Endothelial cell of umbilical vein (primary cell): Measurements from ENCODE around the gene TOB1. TPM values are rescaled to one million over a fixed set of nuclear protein-coding genes. Genes with fewer than 3 reads are reported as not detected.

Source experiments
- BruUV-seq: library from RNA; stranded (reverse); fragments of 400-500 nt; replicated peaks from 2 replicates; lab custom pipeline; 2021; lab: Mats Ljungman, UMichigan
- CTCF ChIA-PET: fragments of 300-600, 350-600 bp; sonication (Branson Sonifier 250); formaldehyde crosslinking; loops from one replicate; lab custom pipeline; 2021; ENCODE audit warnings: antibody characterized with exemption, inconsistent platforms; lab: Charles Lee
- POLR2A ChIA-PET: fragments of 300-600, 350-600 bp; sonication (Branson Sonifier 250); formaldehyde crosslinking; loops from one replicate; lab custom pipeline; 2021; ENCODE audit warnings: antibody characterized with exemption, inconsistent platforms; lab: Charles Lee
- DNase-seq: peaks from one replicate; pipeline ENCODE4 v3.0.0-alpha.2; 2011; ENCODE audit warnings: low read depth, low spot score
- FAIRE-seq: peaks from 2 replicates; lab custom pipeline; 2011; peaks lifted over from hg19 to GRCh38; lab: Jason Lieb, UNC
- H2AFZ ChIP-seq: 2 replicates; pipeline ENCODE4 v1.6.0; 2012; ENCODE audit warnings: low read depth, low read length, control low read depth, inconsistent platforms
- H3K27ac ChIP-seq: 2 replicates; pipeline ENCODE4 v1.5.1; 2011; ENCODE audit warnings: low read depth, mild to moderate bottlenecking, control low read depth, low read length, moderate library complexity; ENCODE audit not compliant: insufficient read depth
- H3K27me3 ChIP-seq, 2 experiments: 2 replicates each; pipeline versions ENCODE4 v1.6.0 to v1.6.1; 2011; ENCODE audit warnings: low read length in 2 of 2, mixed read lengths in 1 of 2; ENCODE audit not compliant: control insufficient read depth in 2 of 2, insufficient read depth in 2 of 2
- H3K36me3 ChIP-seq, 2 experiments: 2 replicates in 1 of 2; 3 replicates in 1 of 2; pipeline ENCODE4 v1.5.1; 2011; ENCODE audit warnings: low read length in 2 of 2, mild to moderate bottlenecking in 1 of 2, moderate library complexity in 1 of 2; ENCODE audit not compliant: control insufficient read depth in 2 of 2, insufficient read depth in 2 of 2; ENCODE audit errors: extremely low read depth in 1 of 2
- H3K4me1 ChIP-seq: 3 replicates; pipeline ENCODE4 v1.5.1; 2011; ENCODE audit warnings: mild to moderate bottlenecking, low read length; ENCODE audit not compliant: control insufficient read depth, insufficient read depth; ENCODE audit errors: extremely low read depth
- H3K4me2 ChIP-seq: 2 replicates; pipeline ENCODE4 v1.6.1; 2011; ENCODE audit warnings: low read length, control low read depth, mixed read lengths; ENCODE audit not compliant: insufficient read depth
- H3K4me3 ChIP-seq, 3 experiments: fragments of 200-600 bp in 1 of 3; sonication (generic), shearing (Covaris generic) in 1 of 3; replicated peaks in 1 of 3; 2 replicates each; pipeline ENCODE4 v1.5.1; 2011 to 2016; ENCODE audit warnings: control low read depth in 3 of 3, low read length in 3 of 3, mild to moderate bottlenecking in 2 of 3, inconsistent platforms in 1 of 3, low read depth in 1 of 3, moderate library complexity in 1 of 3; ENCODE audit not compliant: insufficient read depth in 1 of 3
- H3K79me2 ChIP-seq: 2 replicates; pipeline ENCODE4 v1.6.0; 2012; ENCODE audit warnings: low read length, inconsistent platforms; ENCODE audit not compliant: control insufficient read depth, insufficient read depth
- H3K9ac ChIP-seq: replicated peaks from 2 replicates; pipeline ENCODE3; 2011; ENCODE audit warnings: low read length, control low read depth; ENCODE audit not compliant: insufficient read depth; ENCODE audit errors: extremely low read depth
- H3K9me1 ChIP-seq: replicated peaks from 3 replicates; pipeline ENCODE4 v1.6.0; 2011; ENCODE audit warnings: mild to moderate bottlenecking, low read length; ENCODE audit not compliant: control insufficient read depth, insufficient read depth; ENCODE audit errors: extremely low read depth
- H3K9me3 ChIP-seq: replicated peaks from 2 replicates; pipeline ENCODE4 v1.5.1; 2012; ENCODE audit warnings: low read length, inconsistent platforms; ENCODE audit not compliant: control insufficient read depth, insufficient read depth
- H4K20me1 ChIP-seq: replicated peaks from 2 replicates; pipeline ENCODE3; 2011; ENCODE audit warnings: mild to moderate bottlenecking, low read length; ENCODE audit not compliant: control insufficient read depth, insufficient read depth; ENCODE audit errors: extremely low read depth
- CTCF ChIP-seq, 2 donors: IDR thresholded peaks; 1 replicate in 1 of 2; 2 replicates in 1 of 2; pipeline ENCODE4 v1.5.1; 2011; ENCODE audit warnings: low read length in 2 of 2, mild to moderate bottlenecking in 2 of 2, moderate library complexity in 2 of 2, control low read depth in 1 of 2, inconsistent platforms in 1 of 2, low read depth in 1 of 2; ENCODE audit not compliant: insufficient read depth in 1 of 2; ENCODE audit errors: extremely low read depth in 1 of 2
- EZH2 ChIP-seq: IDR thresholded peaks from 2 replicates; pipeline ENCODE4 v1.6.1; 2012; ENCODE audit warnings: borderline replicate concordance, low read depth, mild to moderate bottlenecking, moderate library complexity, low read length, inconsistent platforms; ENCODE audit not compliant: severe bottlenecking
- FOS ChIP-seq: IDR thresholded peaks from 2 replicates; pipeline ENCODE4 v1.6.1; 2011; ENCODE audit warnings: mild to moderate bottlenecking, low read length, moderate library complexity, borderline replicate concordance; ENCODE audit not compliant: insufficient read depth
- GATA2 ChIP-seq: IDR thresholded peaks from 2 replicates; pipeline ENCODE4 v1.7.0; 2011; ENCODE audit warnings: low read depth, mild to moderate bottlenecking, moderate library complexity, mixed read lengths, low read length; ENCODE audit not compliant: insufficient read length, insufficient read depth
- JUN ChIP-seq: IDR thresholded peaks from 2 replicates; pipeline ENCODE4 v1.6.1; 2011; ENCODE audit warnings: borderline replicate concordance, low read depth; ENCODE audit not compliant: insufficient read length, insufficient read depth
- MAX ChIP-seq: IDR thresholded peaks from 2 replicates; pipeline ENCODE4 v1.6.1; 2011; ENCODE audit not compliant: insufficient read depth, insufficient read length
- MYC ChIP-seq: IDR thresholded peaks from one replicate; pipeline ENCODE4 v1.6.1; 2011; ENCODE audit warnings: mild to moderate bottlenecking, low read depth, low read length
- POLR2A ChIP-seq: IDR thresholded peaks from 2 replicates; pipeline ENCODE4 v1.6.1; 2012; ENCODE audit warnings: low read depth, mild to moderate bottlenecking, control low read depth, low read length
- POLR2AphosphoS5 ChIP-seq: IDR thresholded peaks from 2 replicates; pipeline ENCODE4 v1.6.1; 2012; ENCODE audit warnings: low read depth, mild to moderate bottlenecking, control low read depth, low read length, moderate library complexity; ENCODE audit not compliant: insufficient read depth
- dilution Hi-C: fragments of 300-500 bp; cut with MboI; formaldehyde crosslinking; loops from one replicate; pipeline ENCODE4 v1.15.0; 2019; ENCODE audit warnings: low sequenced_read_pairs; ENCODE audit not compliant: extremely low pct_ligation_motif_present
- intact Hi-C: fragments of 100-400 bp; cut with micrococcal nuclease; formaldehyde crosslinking; loops from one replicate; pipeline ENCODE4 v1.10.0; 2022
- polyA plus RNA-seq, 4 experiments: library from polyadenylated mRNA; depleted of rRNA in 3 of 4; stranded (reverse) in 3 of 4; unstranded in 1 of 4; fragments of >200 nt; gene quantifications; 2 replicates each; pipeline versions ENCODE4 v1.2.1 to v1.2.3, GENCODE V29; 2011 to 2012; ENCODE audit warnings: missing spikeins in 1 of 4
- total RNA-seq: library from RNA; stranded (reverse); gene quantifications from 2 replicates; pipeline ENCODE4 v1.2.3, GENCODE V29; 2021

Gene TOB1
- total and polyA plus RNA-seq, 2 donors (not counting 3 experiments of a cell fraction or from before 2014, with no cell fraction given), result 3.3 to 12.9 TPM

GRCh38 chr17:50908860-50909764, 43.0 kb upstream of the TOB1 start:
- BruUV-seq, result no TSS peak
- Histone ChIP-seq H3K9me1 (no peaks in the 10 kb centered on the region), H3K27me3 (peaks cover 3% of the 10 kb centered on the region in 2 experiments), H3K36me3 (no peaks in the 10 kb centered on the region), H3K4me2 (no peak overlapping the region), H3K4me3 (no peak overlapping the region), H3K27ac (no peak overlapping the region), H3K4me1 (no peaks in the 10 kb centered on the region), H3K9me3 (no peaks in the 10 kb centered on the region), H3K9ac (no peak overlapping the region), H2AFZ (no peak overlapping the region), H3K79me2 (no peaks in the 10 kb centered on the region), H4K20me1 (no peaks in the 10 kb centered on the region)
- FAIRE-seq (no peak), DNase-seq (peak; percentile 26)
- dilution Hi-C loops, result no loop called here
- CTCF ChIA-PET, result interaction anchor here (1.4 to 1.5 kb wide), 2 partner anchors 40 to 56 kb away, joined by 4 to 6 read pairs; no protein-coding TSS in a partner anchor
- TF ChIP-seq EZH2, result no peak
- no peak for TF ChIP-seq JUN
- no peak for TF ChIP-seq MYC
- TF ChIP-seq GATA2, result no peak
- TF ChIP-seq POLR2AphosphoS5, result no peak
- TF ChIP-seq FOS, result no peak
- TF ChIP-seq POLR2A, result no peak
- TF ChIP-seq MAX, result no peak
- no peak for TF ChIP-seq CTCF (IDR thresholded peaks at IDR 0.05; ENCODE audit: extremely low read depth in 1 of 2, insufficient read depth in 1 of 2, low read depth in 1 of 2, low read length in 2 of 2)
- POLR2A ChIA-PET, result no interaction called here
- intact Hi-C loops, result no loop called here
